CMK (cell line): Measurements from ENCODE around the gene B3GNT3.

Experiments
- DNase-seq: peaks from one replicate; pipeline ENCODE4 v3.0.0-alpha.2; 2010; ENCODE audit warnings: low read depth

The B3GNT3 gene

DNA sequence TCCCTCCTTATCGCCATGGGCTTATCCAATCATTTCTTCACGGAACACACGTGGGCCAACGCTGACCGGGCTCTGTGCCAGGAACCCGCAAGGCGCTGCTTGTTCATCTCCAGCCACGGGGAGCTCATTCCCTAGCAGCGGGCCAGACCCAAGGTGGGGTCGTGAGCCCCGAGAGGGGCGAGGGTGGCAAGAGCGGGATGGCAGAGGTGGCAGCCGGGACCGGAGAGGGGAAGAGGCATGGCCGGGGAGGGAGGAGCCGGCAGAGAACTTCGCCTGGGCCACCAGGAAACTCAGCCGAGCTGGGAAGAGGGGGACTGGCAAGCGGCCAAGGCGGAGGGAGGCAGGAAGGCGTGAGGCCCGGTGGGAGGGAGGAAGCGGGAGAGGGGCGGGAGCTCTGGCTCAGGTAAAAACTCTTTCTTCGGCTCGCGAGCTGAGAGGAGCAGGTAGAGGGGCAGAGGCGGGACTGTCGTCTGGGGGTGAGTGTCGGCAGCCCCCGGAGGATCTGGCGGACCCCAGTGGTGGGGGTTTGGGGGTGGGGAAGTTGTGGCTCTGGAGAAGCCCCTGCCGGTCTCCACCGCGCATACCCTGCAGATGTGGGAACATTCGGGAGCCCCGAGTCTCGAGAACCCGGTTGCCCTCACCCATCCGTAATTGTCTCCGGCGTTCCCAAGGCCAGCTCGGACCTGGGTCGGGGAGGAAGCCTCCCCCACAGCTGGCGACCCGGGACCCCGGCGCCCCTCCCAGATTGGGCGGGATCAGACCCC, at the start of gene B3GNT3:
B3GNT3 (plus strand) TSS at position 408 of the 764 bp plus-strand sequence. CDS start 12,670 bp downstream, outside the sequence.
- no peak for DNase-seq

DNA sequence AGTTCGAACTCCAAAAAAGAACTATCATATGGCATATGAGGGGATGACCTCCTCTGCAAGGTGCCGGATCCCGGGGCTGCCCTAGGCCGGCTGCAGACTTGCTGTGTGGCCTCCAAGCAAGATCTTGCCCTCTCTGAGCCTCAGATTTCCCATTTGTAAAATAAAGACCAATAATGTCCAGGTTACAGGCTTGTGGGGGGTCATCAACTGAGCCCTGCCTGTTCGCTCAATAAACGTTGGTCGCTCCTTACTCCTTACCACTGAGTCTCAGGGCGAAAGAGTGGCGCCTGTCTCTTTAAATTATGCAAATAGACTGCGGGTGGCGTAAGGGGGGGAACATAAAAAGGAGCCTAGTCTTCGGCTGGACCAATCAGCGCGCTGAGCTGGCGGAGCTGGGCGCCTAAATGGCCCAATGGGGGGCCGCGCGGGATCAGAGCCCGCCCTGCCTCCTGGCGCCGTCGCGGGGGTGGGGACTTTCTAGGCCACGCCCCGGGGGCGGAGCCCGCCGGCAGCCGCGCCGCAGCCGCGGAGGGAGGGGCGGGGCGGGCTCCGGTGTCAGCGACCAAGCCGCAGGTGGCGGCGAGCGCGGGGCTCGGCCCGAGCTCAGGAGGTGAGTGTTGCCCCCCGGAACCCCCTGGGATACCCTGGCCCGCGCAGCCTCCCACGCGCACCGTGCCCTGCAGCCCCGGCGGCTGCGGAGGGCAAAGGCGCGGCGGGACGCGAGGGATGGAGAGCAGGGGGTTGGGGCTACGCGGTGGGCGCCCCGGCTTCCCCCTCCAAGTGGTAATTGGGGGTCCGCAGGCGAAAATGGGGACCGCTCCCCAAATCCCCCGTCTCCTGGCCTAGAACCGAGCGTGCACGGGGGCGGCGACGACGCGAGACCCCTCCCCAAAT, 47.5 kb upstream of the B3GNT3 start:
- peak; percentile 68 for DNase-seq

GRCh38 chr19:17748884-17749638, 45.9 kb upstream of the B3GNT3 start:
- no peak for DNase-seq

DNA sequence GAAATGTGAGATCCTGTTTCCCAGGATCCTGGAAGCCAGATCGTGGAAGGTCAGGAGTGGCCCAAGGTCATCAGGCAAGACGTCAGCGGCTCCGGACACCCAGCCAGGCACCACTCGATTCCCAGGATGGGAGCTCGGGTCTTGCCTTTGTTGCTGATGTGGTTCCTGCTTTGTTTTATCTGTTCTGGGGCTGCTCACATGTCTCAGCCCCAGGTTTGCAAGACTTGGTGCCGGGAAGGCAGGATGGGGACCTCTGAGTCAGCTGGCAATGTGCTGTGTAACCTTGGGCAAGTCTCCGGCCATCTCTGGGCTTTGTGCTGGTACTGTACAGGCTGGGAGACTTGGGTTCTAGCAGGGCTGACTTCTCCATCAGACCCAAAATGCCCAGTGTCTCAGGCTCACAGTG, 45.0 kb upstream of the B3GNT3 start:
- no peak for DNase-seq

GRCh38 chr19:17751103-17751911, 43.6 kb upstream of the B3GNT3 start, which contains the start of gene FCHO1:
TSS of gene FCHO1 (plus strand) at chr19:17751477. CDS start at chr19:17755165, 3,688 bp downstream.
- no peak for DNase-seq

- DNase-seq: no peak
Measured at GRCh38 chr19:17751912-17752273, 43.0 kb upstream of the B3GNT3 start.

GRCh38 chr19:17752865-17753639, 41.9 kb upstream of the B3GNT3 start:
- no peak for DNase-seq

- no peak for DNase-seq
Measured at GRCh38 chr19:17753976-17754375, 41.0 kb upstream of the B3GNT3 start.

GRCh38 chr19:17754634-17755442, 40.1 kb upstream of the B3GNT3 start:
- no peak for DNase-seq

DNA sequence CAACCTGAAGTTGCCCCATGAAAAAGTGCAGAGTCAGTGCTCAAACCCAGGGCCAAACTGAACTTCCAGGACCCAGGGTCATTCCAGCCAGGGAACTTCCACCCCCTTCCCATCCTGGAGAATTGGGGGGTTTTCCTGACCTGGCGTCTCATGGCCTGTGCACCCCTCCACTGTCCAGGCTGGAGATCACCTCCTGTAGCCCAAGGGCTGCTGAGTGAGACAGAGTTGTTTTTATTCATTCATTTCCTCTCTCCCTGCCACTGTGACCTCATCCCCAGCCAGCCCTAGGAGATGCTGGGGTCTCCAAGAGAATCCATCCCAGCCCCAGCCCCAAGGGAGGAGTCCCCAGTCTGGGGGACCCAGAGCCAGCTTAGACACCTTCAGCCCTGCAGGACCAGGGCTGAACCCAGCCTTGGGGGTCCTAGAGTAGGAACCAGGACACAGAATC, 39.5 kb upstream of the B3GNT3 start:
- no peak for DNase-seq

DNA sequence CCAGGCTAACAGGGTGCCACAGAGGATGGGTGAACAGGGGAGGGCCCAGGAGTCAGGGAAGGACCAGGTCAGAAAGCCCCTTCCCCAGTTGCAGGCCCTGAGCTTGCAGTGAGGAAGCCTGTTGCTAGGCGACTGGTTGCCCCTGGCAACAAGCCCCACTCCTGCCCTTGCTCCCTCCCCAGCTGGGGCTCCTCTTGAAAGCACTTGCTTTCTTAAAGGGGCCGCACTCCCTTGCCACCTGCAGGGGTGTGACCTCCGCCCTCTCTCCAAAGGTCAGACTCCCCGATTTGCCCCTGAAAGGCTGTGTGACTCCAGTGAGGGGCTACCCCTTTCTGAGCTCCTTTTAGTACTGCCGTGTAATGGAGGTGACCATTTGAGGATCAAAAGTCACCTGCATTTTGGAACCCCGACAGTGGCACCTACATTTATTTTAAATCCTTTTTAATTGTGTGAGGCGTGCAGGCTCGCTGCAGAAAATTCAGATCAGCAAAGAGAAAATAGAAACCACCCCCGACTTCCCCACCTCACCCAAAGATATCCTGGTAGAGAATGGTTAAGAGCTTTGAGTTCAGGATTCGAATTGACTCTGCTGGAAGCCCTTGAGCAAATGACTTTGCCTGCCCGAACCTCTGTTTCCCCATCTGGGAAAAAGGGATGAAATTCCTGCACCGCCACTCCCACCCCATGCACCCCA, 38.8 kb upstream of the B3GNT3 start:
- no peak for DNase-seq

GRCh38 chr19:17757125-17757524, 37.8 kb upstream of the B3GNT3 start:
- no peak for DNase-seq

DNA sequence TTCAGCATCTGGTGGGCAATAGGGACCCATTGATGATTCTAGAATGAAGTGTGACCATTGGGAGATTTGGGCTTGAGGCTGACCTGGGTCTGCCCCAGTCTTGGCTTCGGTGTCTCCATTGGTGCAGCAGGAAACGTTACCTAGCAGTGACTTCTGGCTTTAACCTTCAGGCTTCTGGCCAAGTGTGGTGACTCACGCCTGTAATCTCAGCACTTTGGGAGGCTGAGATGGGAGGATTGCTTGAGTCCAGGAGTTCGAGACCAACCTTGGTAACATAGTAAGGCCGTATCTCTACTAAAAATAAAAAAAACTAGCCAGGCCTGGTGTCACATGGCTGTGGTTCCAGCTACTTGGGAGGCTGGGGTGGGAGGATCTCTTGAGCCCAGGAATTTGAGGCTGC, 36.4 kb upstream of the B3GNT3 start:
- DNase-seq: no peak

- no peak for DNase-seq
Measured at GRCh38 chr19:17761148-17761547, 33.8 kb upstream of the B3GNT3 start.

DNA sequence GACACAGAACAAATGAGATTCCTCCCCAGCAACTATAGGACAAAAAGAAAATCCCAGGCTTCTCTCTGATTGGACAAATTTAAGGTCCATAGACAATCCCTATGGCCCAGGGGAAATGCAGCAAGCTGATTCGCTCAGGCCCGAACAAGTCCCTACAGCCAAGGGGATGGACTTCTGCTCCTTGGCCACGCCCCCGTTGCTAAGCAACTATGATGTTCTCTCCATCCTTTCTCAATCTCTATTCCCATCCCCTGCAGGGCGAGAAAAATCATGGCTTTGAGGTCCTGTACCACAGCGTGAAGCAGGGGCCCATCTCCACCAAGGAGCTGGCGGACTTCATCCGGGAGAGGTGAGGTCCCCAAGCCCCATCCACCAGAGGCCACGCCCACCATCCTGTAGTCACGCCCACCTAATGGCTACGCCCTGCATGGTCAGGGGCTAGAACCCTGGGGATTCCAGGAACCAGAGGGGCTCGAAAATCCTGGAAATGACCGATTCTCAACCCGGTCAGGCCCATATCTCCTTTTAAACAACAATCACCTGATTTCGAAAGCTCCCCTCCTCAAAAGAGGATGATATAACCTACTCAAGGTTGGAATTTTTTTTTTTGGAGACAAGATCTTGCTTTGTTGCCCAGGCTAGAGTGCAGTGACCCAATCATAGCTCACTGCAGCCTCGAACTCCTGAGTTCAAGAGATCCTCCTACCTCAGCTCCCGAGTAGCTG, 32.3 kb upstream of the B3GNT3 start:
- no peak for DNase-seq

- no peak for DNase-seq
Measured at GRCh38 chr19:17764348-17764747, 30.6 kb upstream of the B3GNT3 start.

GRCh38 chr19:17765069-17765618, 29.8 kb upstream of the B3GNT3 start:
- DNase-seq: no peak

- peak; percentile 63 for DNase-seq
Measured at GRCh38 chr19:17766543-17767131, 28.3 kb upstream of the B3GNT3 start.
